Subcutaneous abdominal adipose tissue (tissue), 5 donors: ENCODE data around the gene CWH43.
A peak's percentile ranks its signal among the peaks of the same experiment; 100 is the strongest.
"Not testable (repeated sequence)": the region's sequence is repeated elsewhere in the genome, so short reads cannot be mapped to it uniquely, and the experiment has no call there.

ENCODE experiments used
- H3K27ac ChIP-seq: one replicate; pipeline ENCODE4 v1.7.0; 2013; ENCODE audit warnings: low read depth, mild to moderate bottlenecking, inconsistent platforms, low read length, moderate library complexity
- H3K27me3 ChIP-seq, 5 donors: one replicate each; pipeline ENCODE4 v1.7.0; 2013; ENCODE audit warnings: low read length in 5 of 5, inconsistent platforms in 1 of 5; ENCODE audit not compliant: control insufficient read depth in 5 of 5, insufficient read depth in 4 of 5
- H3K36me3 ChIP-seq, 5 donors: one replicate each; pipeline ENCODE4 v1.7.0; 2013; ENCODE audit warnings: low read length in 5 of 5; ENCODE audit not compliant: control insufficient read depth in 5 of 5, insufficient read depth in 5 of 5
- H3K4me1 ChIP-seq, 5 donors: one replicate each; pipeline ENCODE4 v1.7.0; 2013; ENCODE audit warnings: low read length in 5 of 5, mild to moderate bottlenecking in 3 of 5, moderate library complexity in 1 of 5; ENCODE audit not compliant: control insufficient read depth in 5 of 5, insufficient read depth in 5 of 5
- H3K4me3 ChIP-seq, 5 donors: one replicate each; pipeline ENCODE4 v1.7.0; 2013; ENCODE audit warnings: low read length in 5 of 5, low read depth in 1 of 5
- H3K9ac ChIP-seq, 5 donors: one replicate each; pipeline ENCODE4 v1.7.0; 2013; ENCODE audit warnings: low read length in 5 of 5, mild to moderate bottlenecking in 4 of 5, moderate library complexity in 3 of 5
- H3K9me3 ChIP-seq, 5 donors: one replicate each; pipeline ENCODE4 v1.7.0; 2013; ENCODE audit warnings: low read length in 5 of 5; ENCODE audit not compliant: control insufficient read depth in 5 of 5
- donor health status: healthy.
- donor health status: healthy.
- donor health status: healthy.
- donor health status: healthy.
- donor health status: healthy.

CWH43 gene

GRCh38 chr4:48949518-48950219, 36.4 kb upstream of the CWH43 start:
- H3K4me1 ChIP-seq: peaks cover 0 to 19% (median 14%) of the 10 kb centered on the region in 5 donors
- H3K4me3 ChIP-seq: no peak overlapping the region
- H3K36me3 ChIP-seq: no peaks in the 10 kb centered on the region
- peaks cover 0 to 7% (median 0%) of the 10 kb centered on the region in 5 donors for H3K9me3 ChIP-seq
- no peaks in the 10 kb centered on the region for H3K27me3 ChIP-seq
- peak overlapping the region; percentile 91 for H3K27ac ChIP-seq
- no peak overlapping the region for H3K9ac ChIP-seq

- Histone ChIP-seq H3K9ac (no peak overlapping the region), H3K27me3 (no peaks in the 10 kb centered on the region), H3K4me1 (peaks cover 0 to 7% (median 4%) of the 10 kb centered on the region in 5 donors), H3K9me3 (peaks cover 0 to 7% (median 0%) of the 10 kb centered on the region in 5 donors), H3K27ac (no peak overlapping the region), H3K4me3 (no peak overlapping the region), H3K36me3 (no peaks in the 10 kb centered on the region)
Measured at GRCh38 chr4:48954314-48954713, 31.8 kb upstream of the CWH43 start.

GRCh38 chr4:48957366-48957765, 28.7 kb upstream of the CWH43 start:
- H3K9me3 ChIP-seq, H3K9ac ChIP-seq, H3K27ac ChIP-seq, H3K4me1 ChIP-seq, H3K36me3 ChIP-seq, H3K4me3 ChIP-seq, H3K27me3 ChIP-seq: not testable (repeated sequence)

- H3K9me3 ChIP-seq: no peaks in the 10 kb centered on the region
- no peak overlapping the region for H3K9ac ChIP-seq
- no peaks in the 10 kb centered on the region for H3K4me1 ChIP-seq
- no peak overlapping the region for H3K4me3 ChIP-seq
- no peaks in the 10 kb centered on the region for H3K36me3 ChIP-seq
- H3K27ac ChIP-seq: no peak overlapping the region
- no peaks in the 10 kb centered on the region for H3K27me3 ChIP-seq
Measured at GRCh38 chr4:48958582-48958981, 27.5 kb upstream of the CWH43 start.

GRCh38 chr4:48960988-48961635, 25.0 kb upstream of the CWH43 start:
- Histone ChIP-seq H3K4me3 (no peak overlapping the region), H3K4me1 (no peaks in the 10 kb centered on the region), H3K9ac (no peak overlapping the region), H3K27ac (no peak overlapping the region), H3K27me3 (no peaks in the 10 kb centered on the region), H3K36me3 (no peaks in the 10 kb centered on the region), H3K9me3 (no peaks in the 10 kb centered on the region)

GRCh38 chr4:48962636-48963035, 23.4 kb upstream of the CWH43 start:
- no peak overlapping the region for H3K4me3 ChIP-seq
- H3K27ac ChIP-seq: no peak overlapping the region
- no peak overlapping the region for H3K9ac ChIP-seq
- H3K4me1 ChIP-seq: no peaks in the 10 kb centered on the region
- no peaks in the 10 kb centered on the region for H3K27me3 ChIP-seq
- H3K36me3 ChIP-seq: no peaks in the 10 kb centered on the region
- H3K9me3 ChIP-seq: no peaks in the 10 kb centered on the region

- Histone ChIP-seq H3K36me3 (no peaks in the 10 kb centered on the region), H3K4me3 (no peak overlapping the region), H3K9me3 (no peaks in the 10 kb centered on the region), H3K9ac (no peak overlapping the region), H3K27ac (no peak overlapping the region), H3K4me1 (no peaks in the 10 kb centered on the region), H3K27me3 (no peaks in the 10 kb centered on the region)
Measured at GRCh38 chr4:48963042-48963679, 22.9 kb upstream of the CWH43 start.

- H3K4me3 ChIP-seq: no peak overlapping the region
- H3K4me1 ChIP-seq: no peaks in the 10 kb centered on the region
- H3K9ac ChIP-seq: no peak overlapping the region
- H3K9me3 ChIP-seq: no peaks in the 10 kb centered on the region
- no peaks in the 10 kb centered on the region for H3K27me3 ChIP-seq
- no peak overlapping the region for H3K27ac ChIP-seq
- no peaks in the 10 kb centered on the region for H3K36me3 ChIP-seq
Measured at GRCh38 chr4:48967101-48967500, 19.0 kb upstream of the CWH43 start.

- Histone ChIP-seq H3K27me3 (no peaks in the 10 kb centered on the region), H3K9ac (no peak overlapping the region), H3K36me3 (no peaks in the 10 kb centered on the region), H3K4me3 (no peak overlapping the region), H3K27ac (no peak overlapping the region), H3K4me1 (no peaks in the 10 kb centered on the region), H3K9me3 (no peaks in the 10 kb centered on the region)
Measured at GRCh38 chr4:48967631-48968030, 18.4 kb upstream of the CWH43 start.

- no peaks in the 10 kb centered on the region for H3K36me3 ChIP-seq
- no peaks in the 10 kb centered on the region for H3K27me3 ChIP-seq
- H3K27ac ChIP-seq: no peak overlapping the region
- H3K4me3 ChIP-seq: no peak overlapping the region
- H3K9me3 ChIP-seq: no peaks in the 10 kb centered on the region
- no peaks in the 10 kb centered on the region for H3K4me1 ChIP-seq
- no peak overlapping the region for H3K9ac ChIP-seq
Measured at GRCh38 chr4:48968814-48969213, 17.3 kb upstream of the CWH43 start.
